ENCODE data around the gene CARMIL3.

CARMIL3 gene

DNA sequence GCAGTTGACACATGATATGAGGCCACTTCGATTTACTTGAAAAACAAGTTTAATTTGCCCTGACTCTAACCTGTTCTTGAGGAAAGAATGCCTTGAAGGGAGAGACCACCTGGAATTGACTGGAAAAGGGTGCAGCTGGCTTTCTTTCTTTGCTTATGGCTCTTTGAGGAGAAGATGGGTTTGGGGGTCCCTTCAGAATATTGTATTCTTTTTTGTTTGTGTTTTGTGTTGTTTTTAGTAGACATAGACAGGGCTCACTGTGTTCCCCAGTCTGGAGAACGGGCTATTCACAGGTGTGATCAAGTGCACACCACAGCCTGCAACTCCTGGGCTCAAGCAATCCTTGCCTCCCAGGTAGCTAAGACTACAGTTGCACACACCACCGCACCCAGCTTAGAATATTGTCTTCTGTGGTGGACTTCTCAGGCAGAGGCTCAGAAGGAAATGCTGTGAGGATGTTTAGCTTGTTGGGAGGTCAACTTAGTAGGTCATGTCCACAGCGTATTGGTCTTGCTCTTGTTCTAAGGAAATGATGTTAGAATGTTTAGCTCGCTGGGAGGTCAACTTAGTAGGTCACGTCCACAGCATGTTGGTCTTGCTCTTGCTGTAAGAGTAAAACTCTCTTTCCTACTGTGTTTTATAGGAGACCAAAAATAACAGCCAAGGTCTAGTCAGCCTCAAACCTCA lies 64.5 kb downstream of the CARMIL3 start:
- no peak for DNase-seq

- DNase-seq, result no peak
These were observed 65.4 kb downstream of the CARMIL3 start for GRCh38 chr14:24117179-24117578.
